H1 (cell line): ENCODE data around the gene TSNAXIP1. TPM values are rescaled to one million over a fixed set of nuclear protein-coding genes. Genes with fewer than 3 reads are reported as not detected.

Source experiments
- CTCF ChIA-PET: fragments of 300-600 bp; sonication (Branson Sonifier 250); formaldehyde crosslinking; loops from one replicate; lab custom pipeline; 2021; ENCODE audit not compliant: partially characterized antibody; lab: Charles Lee
- POLR2A ChIA-PET: fragments of 300-600 bp; sonication (Branson Sonifier 250); formaldehyde crosslinking; loops from one replicate; lab custom pipeline; 2021; ENCODE audit warnings: inconsistent platforms; ENCODE audit not compliant: partially characterized antibody; lab: Charles Lee
- DNase-seq, 2 experiments: peaks; one replicate each; pipeline versions ENCODE4 v3.0.0 to v3.0.0-alpha.2; 2010 to 2022; ENCODE audit warnings: low spot score in 2 of 2, low read depth in 1 of 2, mixed read lengths in 1 of 2
- FAIRE-seq: peaks from 2 replicates; lab custom pipeline; 2011; peaks lifted over from hg19 to GRCh38; lab: Jason Lieb, UNC
- H2AFZ ChIP-seq: 2 replicates; pipeline ENCODE4 v1.8.1; 2012; ENCODE audit warnings: low read length, inconsistent platforms
- H2AK5ac ChIP-seq: 2 replicates; pipeline ENCODE4 v1.6.1; 2013; ENCODE audit warnings: low read depth, low read length
- H2BK120ac ChIP-seq: replicated peaks from 2 replicates; pipeline ENCODE3; 2013; ENCODE audit warnings: low read depth, low read length, inconsistent platforms
- H2BK12ac ChIP-seq: 2 replicates; pipeline ENCODE4 v1.6.1; 2013; ENCODE audit warnings: low read depth, low read length
- H2BK15ac ChIP-seq: 2 replicates; pipeline ENCODE4 v1.6.1; 2013; ENCODE audit warnings: low read length
- H2BK20ac ChIP-seq: 2 replicates; pipeline ENCODE4 v1.6.1; 2013; ENCODE audit warnings: low read length
- H2BK5ac ChIP-seq: 2 replicates; pipeline ENCODE4 v1.6.1; 2013; ENCODE audit warnings: low read depth, low read length
- H3K14ac ChIP-seq: 2 replicates; pipeline ENCODE4 v1.6.1; 2013; ENCODE audit warnings: inconsistent platforms; ENCODE audit not compliant: insufficient read length
- H3K18ac ChIP-seq: 2 replicates; pipeline ENCODE4 v1.6.1; 2013; ENCODE audit warnings: low read length; ENCODE audit errors: extremely low read depth
- H3K23ac ChIP-seq: 2 replicates; pipeline ENCODE4 v1.6.1; 2013; ENCODE audit warnings: inconsistent platforms; ENCODE audit not compliant: insufficient read length
- H3K23me2 ChIP-seq: 2 replicates; pipeline ENCODE4 v1.6.1; 2013; ENCODE audit warnings: low read depth, low read length
- H3K27ac ChIP-seq: 2 replicates; pipeline ENCODE4 v1.6.1; 2011; ENCODE audit warnings: low read depth, low read length, inconsistent platforms
- H3K27me3 ChIP-seq, 4 experiments: replicated peaks in 1 of 4; 1 replicate in 1 of 4; 2 replicates in 3 of 4; pipeline versions ENCODE4 v1.6.1 to v1.8.1; 2011 to 2013; ENCODE audit warnings: low read length in 3 of 4, mild to moderate bottlenecking in 3 of 4, inconsistent platforms in 2 of 4, mixed read lengths in 2 of 4, moderate library complexity in 1 of 4; ENCODE audit not compliant: control insufficient read depth in 3 of 4, insufficient read depth in 3 of 4; ENCODE audit errors: extremely low read depth in 1 of 4
- H3K36me3 ChIP-seq, 4 experiments: 2 replicates each; pipeline versions ENCODE4 v1.6.1 to v1.8.1; 2011 to 2013; ENCODE audit warnings: mild to moderate bottlenecking in 4 of 4, low read length in 3 of 4, moderate library complexity in 2 of 4, control low read depth in 1 of 4, inconsistent platforms in 1 of 4; ENCODE audit not compliant: insufficient read depth in 4 of 4, control insufficient read depth in 2 of 4
- H3K4ac ChIP-seq: replicated peaks from 2 replicates; pipeline ENCODE3; 2013; ENCODE audit warnings: low read length, low read depth, mixed read lengths, inconsistent platforms; ENCODE audit not compliant: insufficient read length
- H3K4me1 ChIP-seq, 4 experiments: replicated peaks in 1 of 4; 1 replicate in 1 of 4; 2 replicates in 3 of 4; pipeline versions ENCODE4 v1.6.1 to v1.8.1; 2011 to 2013; ENCODE audit warnings: low read length in 3 of 4, inconsistent platforms in 2 of 4, mixed read lengths in 1 of 4; ENCODE audit not compliant: insufficient read depth in 4 of 4, control insufficient read depth in 3 of 4
- H3K4me2 ChIP-seq, 2 experiments: 2 replicates each; pipeline versions ENCODE4 v1.6.1 to v1.8.1; 2011 to 2013; ENCODE audit warnings: low read depth in 2 of 2, low read length in 2 of 2, control low read depth in 1 of 2, inconsistent platforms in 1 of 2, mild to moderate bottlenecking in 1 of 2; ENCODE audit not compliant: insufficient read depth in 1 of 2
- H3K4me3 ChIP-seq, 4 experiments: fragments of 200-600, 300-600 bp in 1 of 4; sonication (generic), shearing (Covaris generic), sonication (Bioruptor Twin) in 1 of 4; 2 replicates each; pipeline versions ENCODE4 v1.5.1 to v1.8.1; 2011 to 2016; ENCODE audit warnings: low read length in 4 of 4, low read depth in 3 of 4, control low read depth in 2 of 4, inconsistent platforms in 2 of 4, mild to moderate bottlenecking in 2 of 4, mixed read lengths in 1 of 4, moderate library complexity in 1 of 4; ENCODE audit not compliant: insufficient read depth in 2 of 4; ENCODE audit errors: extremely low read depth in 1 of 4
- H3K56ac ChIP-seq: replicated peaks from 2 replicates; pipeline ENCODE3; 2013; ENCODE audit warnings: low read depth, mild to moderate bottlenecking, mixed read lengths, low read length, inconsistent platforms; ENCODE audit not compliant: insufficient read length
- H3K79me1 ChIP-seq: 2 replicates; pipeline ENCODE4 v1.6.1; 2013; ENCODE audit warnings: low read depth, low read length, control low read depth
- H3K79me2 ChIP-seq, 2 experiments: 2 replicates each; pipeline versions ENCODE4 v1.6.1 to v1.8.1; 2012 to 2013; ENCODE audit warnings: low read length in 2 of 2, mild to moderate bottlenecking in 2 of 2, inconsistent platforms in 1 of 2; ENCODE audit not compliant: insufficient read depth in 2 of 2, control insufficient read depth in 1 of 2
- H3K9ac ChIP-seq, 4 experiments: replicated peaks in 1 of 4; 1 replicate in 1 of 4; 2 replicates in 3 of 4; pipeline versions ENCODE4 v1.6.1 to v1.8.1; 2011 to 2013; ENCODE audit warnings: low read depth in 3 of 4, low read length in 3 of 4, control low read depth in 2 of 4, mild to moderate bottlenecking in 2 of 4, moderate library complexity in 2 of 4, inconsistent platforms in 1 of 4; ENCODE audit errors: extremely low read depth in 1 of 4
- H3K9me3 ChIP-seq, 2 experiments: 2 replicates each; pipeline versions ENCODE4 v1.6.1 to v1.8.1; 2012 to 2013; ENCODE audit warnings: mild to moderate bottlenecking in 2 of 2, moderate library complexity in 2 of 2, control low read depth in 1 of 2, inconsistent platforms in 1 of 2, low read depth in 1 of 2, low read length in 1 of 2, mixed read lengths in 1 of 2; ENCODE audit not compliant: insufficient read depth in 2 of 2
- H4K20me1 ChIP-seq, 2 experiments: replicated peaks in 1 of 2; 2 replicates each; pipeline versions ENCODE3 to v1.8.1; 2011 to 2013; ENCODE audit warnings: inconsistent platforms in 2 of 2, low read length in 2 of 2, mild to moderate bottlenecking in 1 of 2; ENCODE audit not compliant: insufficient read depth in 2 of 2, control insufficient read depth in 1 of 2
- H4K5ac ChIP-seq: 2 replicates; pipeline ENCODE4 v1.6.1; 2013; ENCODE audit warnings: low read length, low read depth, mixed read lengths, inconsistent platforms; ENCODE audit not compliant: insufficient read length
- H4K8ac ChIP-seq: 2 replicates; pipeline ENCODE4 v1.8.0; 2013; ENCODE audit warnings: mild to moderate bottlenecking, moderate library complexity, low read length, inconsistent platforms; ENCODE audit not compliant: insufficient read depth; ENCODE audit errors: extremely low read depth
- H4K91ac ChIP-seq: replicated peaks from 2 replicates; pipeline ENCODE3; 2013; ENCODE audit warnings: low read length, mixed read lengths, inconsistent platforms; ENCODE audit not compliant: insufficient read length
- ASH2L ChIP-seq: fragments of 200-600, 300-600 bp; sonication (generic); IDR thresholded peaks from one replicate; pipeline ENCODE4 v1.7.1; 2017; ENCODE audit warnings: low read length
- CBX8 ChIP-seq: fragments of 300-800, 300-1000 bp; sonication (generic); IDR thresholded peaks from 2 replicates; pipeline ENCODE4 v1.7.1; 2016; ENCODE audit warnings: low read depth, low read length, borderline replicate concordance
- CHD2 ChIP-seq: IDR thresholded peaks from 2 replicates; pipeline ENCODE4 v1.6.1; 2012; ENCODE audit warnings: low read length, improper control_type of control experiment
- CREB1 ChIP-seq: IDR thresholded peaks from 2 replicates; pipeline ENCODE4 v1.6.1; 2012; ENCODE audit warnings: inconsistent platforms
- EP300 ChIP-seq, 2 experiments: IDR thresholded peaks; 1 replicate in 1 of 2; 2 replicates in 1 of 2; pipeline ENCODE4 v1.6.1; 2011 to 2012; ENCODE audit warnings: low read depth in 2 of 2, low read length in 2 of 2, mild to moderate bottlenecking in 2 of 2, borderline replicate concordance in 1 of 2, inconsistent platforms in 1 of 2, moderate library complexity in 1 of 2
- HDAC6 ChIP-seq: IDR thresholded peaks from one replicate; pipeline ENCODE4 v1.7.1; 2012; ENCODE audit warnings: low read depth, mild to moderate bottlenecking, inconsistent platforms, low read length, moderate library complexity
- KDM1A ChIP-seq: fragments of 200-600, 300-600 bp; sonication (generic); IDR thresholded peaks from 2 replicates; pipeline ENCODE4 v1.7.1; 2016; ENCODE audit warnings: mild to moderate bottlenecking, low read length, borderline replicate concordance
- PHF8 ChIP-seq: fragments of 200-600 bp; sonication (generic); conservative IDR thresholded peaks from 2 replicates; pipeline ENCODE4 v1.7.1; 2012; ENCODE audit warnings: low read depth, mild to moderate bottlenecking, inconsistent platforms, low read length, moderate library complexity
- POLR2A ChIP-seq, 2 experiments: IDR thresholded peaks; 1 replicate in 1 of 2; 2 replicates in 1 of 2; pipeline ENCODE4 v1.6.1; 2011; ENCODE audit warnings: low read depth in 2 of 2, low read length in 2 of 2, mild to moderate bottlenecking in 2 of 2; ENCODE audit errors: control extremely low read depth in 1 of 2
- POLR2AphosphoS5 ChIP-seq: IDR thresholded peaks from 2 replicates; pipeline ENCODE4 v1.6.1; 2011; ENCODE audit warnings: low read depth, low read length
- RNF2 ChIP-seq: fragments of 200-900, 300-1000 bp; sonication (generic); IDR thresholded peaks from 2 replicates; pipeline ENCODE4 v1.7.1; 2016; ENCODE audit warnings: borderline replicate concordance, low read depth, mild to moderate bottlenecking, antibody characterized with exemption, low read length; ENCODE audit not compliant: poor library complexity, severe bottlenecking; ENCODE audit errors: missing control alignments
- SP1 ChIP-seq: IDR thresholded peaks from 2 replicates; pipeline ENCODE4 v1.6.1; 2011; ENCODE audit warnings: low read depth, low read length
- SUZ12 ChIP-seq: fragments of 200-600 bp; sonication (generic); IDR thresholded peaks from 2 replicates; pipeline ENCODE4 v1.6.1; 2012; ENCODE audit warnings: mild to moderate bottlenecking, inconsistent platforms, low read length, moderate library complexity, mixed read lengths
- TAF1 ChIP-seq: IDR thresholded peaks from 2 replicates; pipeline ENCODE4 v1.6.1; 2011; ENCODE audit warnings: mild to moderate bottlenecking, low read depth, low read length
- TEAD4 ChIP-seq: IDR thresholded peaks from 2 replicates; pipeline ENCODE4 v1.6.1; 2012; ENCODE audit warnings: low read depth, low read length, inconsistent platforms, mixed read lengths
- WGBS, 2 experiments: shearing (Covaris generic) in 1 of 2; methylation state at CpG; one replicate each; pipeline versions ENCODE4 v1.1.6 to v1.1.7; 2013 to 2015; ENCODE audit warnings: low lambda C conversion rate in 2 of 2, mixed read lengths in 2 of 2, inconsistent platforms in 1 of 2, low coverage in 1 of 2, missing lambda C conversion rate in 1 of 2; ENCODE audit not compliant: insufficient replicate concordance in 2 of 2, insufficient coverage in 1 of 2, insufficient read length in 1 of 2; ENCODE audit errors: extremely low coverage in 1 of 2, missing lambda C conversion rate in 1 of 2; 5-methylcytosine and 5-hydroxymethylcytosine counted together
- polyA plus RNA-seq, 7 experiments: library from polyadenylated mRNA; depleted of rRNA in 3 of 7; stranded (reverse) in 5 of 7; unstranded in 2 of 7; fragments of >200 nt in 5 of 7; fragments of 200-250 nt in 2 of 7; gene quantifications; 1 replicate in 5 of 7; 2 replicates in 1 of 7; 4 replicates in 1 of 7; pipeline versions ENCODE4 v1.2.1 to v1.2.3, GENCODE V29; 2011 to 2013; ENCODE audit warnings: missing spikeins in 2 of 7, mixed read lengths in 2 of 7
- total RNA-seq: library from RNA; stranded (reverse); fragmentation: NEBNext Ultra II Directional; extraction: Animal tissue kit (Norgen Biotek cat#: 25700); gene quantifications from 2 replicates; pipeline ENCODE4 v1.2.1, GENCODE V29; 2021

TSNAXIP1 gene
- total and polyA plus RNA-seq, 2 of the 8 experiments (the other 6 are each of a cell fraction or from before 2014, with no cell fraction given), result 0.37 to 0.94 TPM

GRCh38 chr16:67843343-67843765 lies 36.7 kb downstream of the TSNAXIP1 start:
- Histone ChIP-seq H3K27me3 (no peaks in the 10 kb centered on the region), H2BK5ac (no peak overlapping the region), H2BK120ac (no peak overlapping the region), H3K4me3 (peak overlapping the region; percentile 84 to 97 (median 95)), H2AFZ (no peak overlapping the region), H3K23me2 (peaks cover 22% of the 10 kb centered on the region), H4K8ac (no peak overlapping the region), H3K14ac (no peak overlapping the region), H4K20me1 (peaks cover 16 to 19% of the 10 kb centered on the region in 2 experiments), H3K4me2 (peak overlapping the region; percentile 91 to 94), H3K27ac (no peak overlapping the region), H3K18ac (no peak overlapping the region), H4K91ac (no peak overlapping the region), H4K5ac (no peak overlapping the region), H2BK20ac (no peak overlapping the region), H3K4me1 (peaks cover 8 to 32% (median 17%) of the 10 kb centered on the region in 4 experiments), H3K79me1 (peaks cover 12% of the 10 kb centered on the region), H3K36me3 (no peaks in the 10 kb centered on the region), H3K9me3 (no peaks in the 10 kb centered on the region), H3K56ac (no peak overlapping the region), H2AK5ac (no peak overlapping the region), H3K23ac (no peak overlapping the region), H3K4ac (no peak overlapping the region), H3K9ac (peak overlapping the region in 2 of 4 experiments; percentile 64 to 88; a peak in 3 of 7 replicates), H3K79me2 (peaks cover 8 to 39% of the 10 kb centered on the region in 2 experiments), H2BK15ac (no peak overlapping the region), H2BK12ac (no peak overlapping the region)
- DNase-seq (no peak), FAIRE-seq (no peak)
- ChIA-PET POLR2A (interaction anchor here (0.7 to 11.7 kb wide), 8 partner anchors 10 to 124 kb away, joined by 3 to 100 read pairs (median 3); partner anchors contain the start of gene GFOD2), CTCF (interaction anchor here (0.5 to 10.2 kb wide), 16 partner anchors 9 to 176 kb away, joined by 3 to 123 read pairs (median 4); partner anchors contain the start of genes C16orf86 and ENKD1)
- 40% methylated on average over 11 of the region's 11 CpGs; no CpG with 5 or more reads in 1 of the 2 experiments for WGBS, 2 experiments
- TF ChIP-seq RNF2, result no peak
- no peak for TF ChIP-seq TEAD4
- TF ChIP-seq TAF1, result no peak
- no peak; a peak in 1 of 3 replicates for TF ChIP-seq POLR2A (IDR thresholded peaks at IDR 0.05; ENCODE audit: control extremely low read depth in 1 of 2, low read depth in 2 of 2, low read length in 2 of 2)
- no peak for TF ChIP-seq PHF8
- TF ChIP-seq HDAC6, result no peak
- no peak for TF ChIP-seq KDM1A
- TF ChIP-seq EP300 (IDR thresholded peaks at IDR 0.05; ENCODE audit: borderline replicate concordance in 1 of 2, low read depth in 2 of 2, low read length in 2 of 2), result no peak
- TF ChIP-seq CREB1, result no peak
- no peak for TF ChIP-seq POLR2AphosphoS5
- no peak for TF ChIP-seq CHD2
- TF ChIP-seq SUZ12, result no peak
- TF ChIP-seq ASH2L, result no peak
- no peak for TF ChIP-seq SP1
- no peak for TF ChIP-seq CBX8
